ENCODE data around the gene MFAP4. TPM values are rescaled to one million over a fixed set of nuclear protein-coding genes. Genes with fewer than 3 reads are reported as not detected.
A peak's percentile ranks its signal among the peaks of the same experiment; 100 is the strongest.

MFAP4 gene
- total and polyA plus RNA-seq, 10 donors: 10.1 to 48.4 (median 19.9) TPM

DNA sequence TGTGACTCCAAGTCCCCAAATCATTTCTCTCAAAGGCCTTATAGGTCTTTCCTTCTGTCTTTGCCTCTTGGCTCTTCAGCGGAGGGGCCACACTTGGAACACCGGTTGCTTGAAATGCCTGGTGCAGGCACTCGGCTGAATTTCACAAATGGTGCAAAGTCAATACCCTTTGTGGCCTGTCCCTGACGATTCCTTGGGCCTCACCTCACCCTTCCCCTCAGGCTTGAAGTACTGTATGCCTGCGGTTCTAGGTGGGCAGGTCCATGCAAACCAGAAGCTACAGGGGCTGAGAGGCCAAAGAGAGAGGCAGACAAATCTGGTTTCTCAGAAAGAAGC lies 20.4 kb downstream of the MFAP4 start:
- Histone ChIP-seq H3K9me3 (no peaks in the 10 kb centered on the region), H3K27ac (no peak overlapping the region), H3K27me3 (replicated peaks in 1 of 7) (peaks cover 0 to 7% (median 0%) of the 10 kb centered on the region in 7 donors), H3K36me3 (no peaks in the 10 kb centered on the region), H3K4me3 (no peak overlapping the region), H3K4me1 (peaks cover 22 to 46% (median 40%) of the 10 kb centered on the region in 6 donors)
- TF ChIP-seq, protein P1, sequence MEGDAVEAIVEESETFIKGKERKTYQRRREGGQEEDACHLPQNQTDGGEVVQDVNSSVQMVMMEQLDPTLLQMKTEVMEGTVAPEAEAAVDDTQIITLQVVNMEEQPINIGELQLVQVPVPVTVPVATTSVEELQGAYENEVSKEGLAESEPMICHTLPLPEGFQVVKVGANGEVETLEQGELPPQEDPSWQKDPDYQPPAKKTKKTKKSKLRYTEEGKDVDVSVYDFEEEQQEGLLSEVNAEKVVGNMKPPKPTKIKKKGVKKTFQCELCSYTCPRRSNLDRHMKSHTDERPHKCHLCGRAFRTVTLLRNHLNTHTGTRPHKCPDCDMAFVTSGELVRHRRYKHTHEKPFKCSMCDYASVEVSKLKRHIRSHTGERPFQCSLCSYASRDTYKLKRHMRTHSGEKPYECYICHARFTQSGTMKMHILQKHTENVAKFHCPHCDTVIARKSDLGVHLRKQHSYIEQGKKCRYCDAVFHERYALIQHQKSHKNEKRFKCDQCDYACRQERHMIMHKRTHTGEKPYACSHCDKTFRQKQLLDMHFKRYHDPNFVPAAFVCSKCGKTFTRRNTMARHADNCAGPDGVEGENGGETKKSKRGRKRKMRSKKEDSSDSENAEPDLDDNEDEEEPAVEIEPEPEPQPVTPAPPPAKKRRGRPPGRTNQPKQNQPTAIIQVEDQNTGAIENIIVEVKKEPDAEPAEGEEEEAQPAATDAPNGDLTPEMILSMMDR (IDR thresholded peaks at IDR 0.05 in 8 of 11, conservative IDR thresholded peaks at IDR 0.05 in 3 of 11): no peak
- TF ChIP-seq POLR2AphosphoS5 (IDR thresholded peaks at IDR 0.05): no peak
- TF ChIP-seq POLR2A (IDR thresholded peaks at IDR 0.05): no peak
- DNase-seq: peak; percentile 47
- 83 to 95% (median 93%) methylated on average over 5 of the region's 5 CpGs for WGBS, 5 donors
- intact Hi-C loops (cut with DNase I; ENCODE audit: low total_unique reads): no loop called here

DNA sequence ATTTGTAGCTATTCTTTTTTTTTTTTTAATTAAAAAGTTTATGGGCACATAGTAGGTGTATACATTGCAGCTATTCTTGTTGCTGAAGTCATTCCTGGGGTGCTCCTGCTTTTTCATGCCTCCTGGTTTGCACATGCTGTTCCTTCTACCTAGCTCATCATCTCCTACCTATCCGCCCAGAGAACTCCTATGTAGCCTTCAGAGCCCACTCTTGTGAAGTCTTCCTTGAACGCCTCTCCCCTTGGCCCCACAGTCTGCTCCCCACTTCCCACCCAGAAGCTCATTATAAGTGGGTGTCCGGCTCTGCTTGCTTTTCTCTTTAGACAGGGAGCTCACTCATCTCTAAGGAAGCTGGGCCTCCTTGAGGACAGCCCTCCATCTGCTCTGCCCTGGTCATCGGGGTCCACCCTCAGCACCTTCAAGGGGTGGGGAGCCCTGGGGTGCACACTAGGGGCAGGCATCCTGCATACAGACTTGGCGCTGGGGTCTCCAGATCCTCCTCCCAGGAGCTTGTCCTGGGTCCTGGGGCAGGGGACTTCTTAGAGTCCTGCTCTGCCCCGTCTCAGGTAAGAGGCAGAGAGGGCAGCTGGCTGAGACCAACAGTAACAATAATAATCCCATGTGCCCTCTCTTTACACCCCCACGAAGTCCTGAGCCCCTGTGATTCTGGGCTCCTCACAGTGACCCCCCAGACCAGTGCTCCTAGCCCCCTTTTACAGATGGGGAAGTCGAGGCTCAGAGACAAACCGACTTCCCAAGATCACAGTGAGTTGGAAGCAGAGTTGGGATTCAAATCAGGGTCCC lies 21.0 kb downstream of the MFAP4 start:
- WGBS, 5 donors: 87 to 93% (median 90%) methylated on average over 8 to 9 of the region's 9 CpGs
- H3K27ac ChIP-seq: no peak overlapping the region
- peak; percentile 39 for DNase-seq
- TF ChIP-seq POLR2AphosphoS5 (IDR thresholded peaks at IDR 0.05) (no peak), POLR2A (IDR thresholded peaks at IDR 0.05) (no peak)
- TF ChIP-seq, protein P1 (IDR thresholded peaks at IDR 0.05 in 8 of 11, conservative IDR thresholded peaks at IDR 0.05 in 3 of 11): no peak
- H3K4me3 ChIP-seq: no peak overlapping the region
- intact Hi-C loops (cut with DNase I; ENCODE audit: low total_unique reads): no loop called here
- H3K9me3 ChIP-seq: no peaks in the 10 kb centered on the region
- H3K27me3 ChIP-seq (replicated peaks in 1 of 7): peaks cover 0 to 7% (median 0%) of the 10 kb centered on the region in 7 donors
- no peaks in the 10 kb centered on the region for H3K36me3 ChIP-seq
- H3K4me1 ChIP-seq: peaks cover 16 to 43% (median 36%) of the 10 kb centered on the region in 6 donors

DNA sequence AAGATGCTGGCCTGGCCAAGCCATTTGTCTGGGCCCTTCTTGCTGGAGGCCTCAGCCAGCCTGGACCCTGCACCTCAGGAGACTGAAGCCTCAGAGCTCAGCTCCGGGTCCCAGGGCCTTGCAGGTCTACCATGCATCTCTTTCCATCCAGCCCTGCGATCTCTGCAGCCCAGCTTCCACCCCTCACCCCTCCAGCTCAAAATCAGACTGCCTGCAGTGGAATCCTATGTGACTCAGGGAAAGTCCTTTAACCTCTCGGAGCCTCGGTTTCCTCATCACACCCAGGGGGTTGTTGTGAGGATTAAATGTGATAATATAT lies 21.5 kb downstream of the MFAP4 start:
- TF ChIP-seq, protein P1 (IDR thresholded peaks at IDR 0.05 in 8 of 11, conservative IDR thresholded peaks at IDR 0.05 in 3 of 11): no peak
- TF ChIP-seq POLR2AphosphoS5 (IDR thresholded peaks at IDR 0.05) (no peak), POLR2A (IDR thresholded peaks at IDR 0.05) (no peak)
- intact Hi-C loops (cut with DNase I; ENCODE audit: low total_unique reads): no loop called here
- Histone ChIP-seq H3K27ac (no peak overlapping the region), H3K27me3 (replicated peaks in 1 of 7) (peaks cover 0 to 7% (median 0%) of the 10 kb centered on the region in 7 donors), H3K4me1 (peaks cover 10 to 37% (median 31%) of the 10 kb centered on the region in 6 donors), H3K36me3 (no peaks in the 10 kb centered on the region), H3K4me3 (no peak overlapping the region), H3K9me3 (no peaks in the 10 kb centered on the region)
- WGBS, 5 donors: 85 to 96% (median 93%) methylated on average over 4 of the region's 4 CpGs
- no peak for DNase-seq

DNA sequence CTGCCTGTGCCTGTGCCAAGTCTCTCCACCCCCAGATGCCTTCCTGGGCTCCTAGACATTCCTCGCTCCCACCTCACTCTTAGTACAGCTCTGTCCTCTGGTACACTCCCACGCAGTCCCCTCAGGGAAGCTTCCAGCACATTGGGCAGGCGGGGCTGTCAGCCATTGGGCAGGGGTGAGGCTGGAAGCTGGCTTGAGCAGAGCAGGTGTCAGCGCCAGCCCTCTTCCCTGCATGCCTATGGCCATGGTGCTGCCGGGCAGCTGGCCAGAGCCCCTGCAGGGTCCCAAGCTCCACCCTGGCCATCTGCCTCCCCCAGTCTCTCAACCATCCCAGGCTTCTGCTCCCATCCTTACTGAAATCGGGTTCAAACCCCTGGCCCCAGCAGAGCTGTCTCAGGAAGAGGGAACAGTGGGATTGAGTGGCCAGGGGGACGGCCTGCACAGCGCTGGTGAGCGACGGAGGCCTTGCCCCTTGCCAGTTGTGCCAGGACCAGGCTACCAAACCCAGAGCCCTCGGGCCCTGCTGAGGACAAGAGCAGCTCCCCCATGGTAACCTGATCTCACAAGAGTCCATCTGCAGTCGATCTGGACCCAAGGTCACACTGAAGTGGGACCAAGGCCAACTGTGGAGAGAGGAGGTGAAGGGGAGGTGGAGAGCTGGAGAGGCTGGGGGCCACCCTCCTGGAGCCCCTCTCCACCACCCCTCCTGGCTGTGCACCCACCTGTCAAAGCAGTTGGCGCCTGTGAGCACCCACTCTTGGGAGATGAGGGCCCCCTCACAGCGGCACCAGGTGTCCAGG lies 22.1 kb downstream of the MFAP4 start:
- no peak for TF ChIP-seq POLR2AphosphoS5 (IDR thresholded peaks at IDR 0.05)
- TF ChIP-seq POLR2A (IDR thresholded peaks at IDR 0.05): no peak
- TF ChIP-seq, protein P1 (IDR thresholded peaks at IDR 0.05 in 8 of 11, conservative IDR thresholded peaks at IDR 0.05 in 3 of 11): no peak
- intact Hi-C loops (cut with DNase I; ENCODE audit: low total_unique reads): no loop called here
- no peaks in the 10 kb centered on the region for H3K9me3 ChIP-seq
- H3K36me3 ChIP-seq: no peaks in the 10 kb centered on the region
- H3K27ac ChIP-seq: no peak overlapping the region
- H3K4me3 ChIP-seq: no peak overlapping the region
- H3K27me3 ChIP-seq (replicated peaks in 1 of 7): peaks cover 0 to 7% (median 0%) of the 10 kb centered on the region in 7 donors
- 76 to 91% (median 85%) methylated on average over 10 to 14 of the region's 14 CpGs for WGBS, 5 donors
- DNase-seq: peak; percentile 72
- H3K4me1 ChIP-seq: peaks cover 6 to 32% (median 25%) of the 10 kb centered on the region in 6 donors

Data from spleen (tissue), 11 donors.